Stimulated activated CD8-positive, alpha-beta memory T cell treated with anti-CD3 and anti-CD28 coated beads, Interleukin-7, amount 100 ng/mL, for 4 hours (primary cell): Measurements from ENCODE around the gene GAS6.
"Not testable (repeated sequence)": the region's sequence is repeated elsewhere in the genome, so short reads cannot be mapped to it uniquely, and the experiment has no call there.

Experiments
- DNase-seq, 2 donors: peaks; one replicate each; pipeline ENCODE4 v3.0.0-alpha.2; 2020; ENCODE audit warnings: low read depth in 2 of 2

Gene GAS6

DNA sequence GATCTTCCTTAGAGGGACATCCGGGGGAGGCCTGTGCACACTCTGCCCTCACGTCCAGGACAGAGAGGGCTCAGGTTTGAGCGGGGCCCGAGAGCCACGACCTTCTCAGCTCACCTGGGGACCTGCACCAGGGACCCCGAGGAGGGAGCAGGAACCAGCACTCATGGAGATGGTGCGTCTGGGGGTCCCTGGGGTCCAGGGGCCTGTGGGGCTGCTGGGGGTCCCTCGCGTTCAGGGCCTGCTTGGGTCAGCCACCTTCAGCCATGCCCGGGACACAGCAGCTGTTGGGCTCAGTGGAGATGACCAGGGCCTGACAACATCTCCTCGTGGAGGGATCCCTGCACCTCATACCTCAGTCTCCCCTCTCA is 57.8 kb downstream of the GAS6 start:
- no peak for DNase-seq

DNA sequence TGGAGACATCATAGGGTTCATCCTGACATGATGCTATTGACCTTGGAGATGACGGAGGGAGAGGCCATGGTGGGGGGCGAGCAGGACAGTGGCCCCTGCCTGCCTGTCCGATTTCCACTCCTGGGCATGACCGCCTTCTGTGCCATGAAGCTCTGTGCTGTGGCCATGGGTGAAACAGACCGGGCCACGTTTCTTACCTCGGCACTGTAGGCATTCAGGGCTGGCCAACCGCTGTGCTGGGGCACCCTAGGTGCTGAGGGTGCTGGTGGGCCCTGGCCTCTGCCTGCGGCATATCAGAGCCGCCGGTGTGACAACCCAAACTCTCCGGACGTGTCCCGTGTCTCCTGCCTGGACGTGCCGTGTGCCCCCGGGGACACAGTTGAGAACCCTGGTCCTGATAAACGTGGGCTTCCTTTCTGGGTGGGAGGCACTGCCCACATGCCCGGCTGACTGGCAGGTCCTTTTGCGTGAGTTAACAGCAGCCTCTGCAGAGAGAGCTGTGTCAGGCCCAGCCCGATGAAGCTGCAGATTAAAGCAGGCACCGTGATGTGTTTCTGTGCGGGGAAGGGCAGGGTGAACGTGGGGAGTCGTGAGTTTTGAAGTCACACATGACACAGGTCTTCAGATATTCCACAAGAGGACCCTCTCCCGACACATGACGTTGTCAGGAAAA is 58.3 kb downstream of the GAS6 start:
- no peak for DNase-seq

DNA sequence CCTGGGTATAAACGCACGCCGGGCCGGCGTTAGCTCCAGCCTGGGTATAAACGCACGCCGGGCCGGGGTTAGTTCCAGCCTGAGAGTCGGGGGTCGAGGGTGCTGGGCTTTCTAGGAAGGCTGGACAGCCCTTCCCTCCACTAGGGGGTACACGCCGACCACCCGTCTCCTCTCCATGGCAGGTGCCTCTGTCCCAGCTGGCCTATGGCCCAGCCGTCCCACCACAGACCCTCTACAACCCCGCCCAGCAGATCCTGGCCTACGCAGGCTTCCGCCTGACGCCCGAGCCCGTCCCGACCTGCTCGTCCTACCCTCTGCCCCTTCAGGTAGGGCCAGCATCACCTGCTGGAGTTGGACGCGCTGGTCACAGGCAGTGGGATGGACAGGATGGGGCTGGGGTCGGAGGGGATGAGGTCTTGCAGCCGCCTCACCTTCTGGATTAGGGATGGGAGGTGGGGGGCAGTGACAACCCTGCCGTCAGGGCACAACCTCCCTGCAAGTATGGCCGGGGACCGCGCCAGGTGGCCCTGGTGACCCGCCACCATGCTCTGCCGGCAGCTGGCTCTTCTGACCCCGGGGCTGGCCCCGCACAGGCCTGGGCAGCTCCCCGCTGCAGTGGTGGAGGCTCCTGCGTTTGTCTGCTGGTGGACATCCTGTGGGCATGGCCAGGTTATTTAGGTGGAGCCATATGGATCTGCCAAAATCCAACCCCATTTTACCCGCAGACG is 59.0 kb downstream of the GAS6 start:
- DNase-seq: no peak

DNA sequence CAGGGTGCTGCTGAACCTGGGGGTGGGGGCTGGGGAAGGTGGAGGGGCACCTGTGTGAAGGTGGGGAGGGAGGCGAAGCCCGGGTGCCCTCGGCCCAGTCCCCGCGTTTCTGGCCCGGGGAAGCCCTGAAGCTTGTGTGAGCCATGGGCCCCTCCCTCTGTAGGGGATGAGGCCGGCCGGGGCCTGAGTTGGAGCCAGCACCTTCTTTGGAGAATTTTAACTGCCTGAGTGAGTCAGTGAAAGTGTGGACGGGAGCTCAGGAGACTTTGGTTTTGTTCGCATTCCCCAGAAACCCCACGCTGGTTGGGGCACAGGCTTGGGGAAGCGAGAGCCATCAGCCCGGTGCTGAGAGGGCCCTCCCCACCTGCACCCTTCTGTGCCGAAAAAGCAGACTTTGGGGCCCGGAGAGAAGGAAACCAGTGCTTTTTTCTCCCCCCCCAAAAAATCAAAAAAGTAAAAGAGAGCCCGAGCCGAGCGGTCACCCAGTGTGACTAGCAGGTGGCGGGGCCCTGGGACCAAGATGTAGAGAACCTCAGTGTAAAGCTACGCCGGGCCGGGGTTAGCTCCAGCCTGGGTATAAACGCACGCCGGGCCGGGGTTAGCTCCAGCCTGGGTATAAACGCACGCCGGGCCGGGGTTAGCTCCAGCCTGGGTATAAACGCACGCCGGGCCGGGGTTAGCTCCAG is 59.7 kb downstream of the GAS6 start:
- no peak for DNase-seq

DNA sequence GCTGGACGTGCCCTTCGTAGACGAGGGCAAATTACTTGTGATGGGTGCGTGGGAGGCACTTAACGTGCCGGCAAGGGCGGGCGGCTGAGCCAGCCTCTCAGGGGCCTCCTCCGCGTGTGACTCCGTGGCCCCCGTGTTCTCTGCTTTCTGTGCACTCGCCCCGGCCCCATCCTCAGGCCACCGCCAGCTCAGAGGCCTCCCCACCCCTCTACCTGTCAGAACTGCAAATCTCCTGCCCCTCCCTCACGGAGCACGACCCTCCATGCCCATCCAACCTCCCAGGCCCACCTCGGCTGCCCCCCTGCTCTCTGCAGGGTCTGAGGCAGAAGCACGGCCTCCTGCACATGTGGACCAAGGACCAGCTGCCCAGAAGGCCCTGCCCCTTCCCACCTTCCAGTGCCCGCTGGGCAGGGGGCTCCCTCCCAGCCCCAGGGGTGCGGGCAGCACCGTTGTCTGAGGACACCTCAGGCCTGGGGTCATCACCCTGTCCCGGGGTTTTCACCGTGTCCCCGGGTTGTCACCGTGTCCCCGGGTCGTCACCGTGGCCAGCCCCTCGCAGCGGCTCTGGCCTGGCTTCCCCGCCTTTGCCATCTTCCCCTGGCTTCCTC is 60.4 kb downstream of the GAS6 start:
- DNase-seq: no peak

DNA sequence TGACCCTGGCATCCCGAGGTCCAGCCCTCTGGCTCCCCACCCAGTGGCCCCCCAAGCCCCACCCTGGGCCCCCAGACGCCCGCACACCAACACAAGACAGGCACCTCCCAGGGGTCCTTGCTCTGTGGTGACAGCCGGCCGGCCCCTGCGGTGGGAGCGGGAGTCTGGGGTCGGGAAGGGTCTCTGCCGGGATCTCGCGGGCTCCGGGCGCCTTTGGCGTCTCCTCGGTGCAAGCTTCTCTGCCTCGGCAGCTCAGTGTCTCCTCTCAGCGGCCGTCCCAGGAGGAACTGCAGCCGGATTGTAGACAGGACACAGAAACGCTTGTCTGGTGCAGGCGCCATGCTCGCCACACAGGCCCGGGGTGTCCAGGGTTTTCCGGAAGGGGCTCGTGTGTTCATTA is 61.1 kb downstream of the GAS6 start:
- DNase-seq: no peak

DNA sequence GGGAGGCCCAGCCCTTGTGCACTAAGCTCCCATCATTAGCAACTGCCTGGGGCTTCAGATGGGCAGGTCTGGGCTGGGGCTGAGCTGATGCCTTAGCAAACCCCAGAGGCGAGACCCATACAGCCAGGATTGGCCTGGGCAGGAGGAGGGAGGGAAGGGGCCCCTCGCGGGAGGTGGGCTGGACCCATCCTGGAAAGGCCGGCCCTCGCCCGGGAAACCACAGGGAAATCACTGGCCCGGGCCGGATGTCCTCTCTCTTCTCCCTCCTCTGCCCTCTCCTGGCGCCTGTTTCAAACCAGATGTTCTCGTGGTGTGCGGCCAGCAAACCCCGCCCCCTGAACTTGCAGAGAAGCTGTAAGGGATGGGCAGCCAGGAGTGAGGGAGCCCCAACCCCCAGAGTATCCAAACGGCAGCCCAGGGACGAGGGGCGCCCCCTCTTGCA is 61.8 kb downstream of the GAS6 start:
- no peak for DNase-seq

DNA sequence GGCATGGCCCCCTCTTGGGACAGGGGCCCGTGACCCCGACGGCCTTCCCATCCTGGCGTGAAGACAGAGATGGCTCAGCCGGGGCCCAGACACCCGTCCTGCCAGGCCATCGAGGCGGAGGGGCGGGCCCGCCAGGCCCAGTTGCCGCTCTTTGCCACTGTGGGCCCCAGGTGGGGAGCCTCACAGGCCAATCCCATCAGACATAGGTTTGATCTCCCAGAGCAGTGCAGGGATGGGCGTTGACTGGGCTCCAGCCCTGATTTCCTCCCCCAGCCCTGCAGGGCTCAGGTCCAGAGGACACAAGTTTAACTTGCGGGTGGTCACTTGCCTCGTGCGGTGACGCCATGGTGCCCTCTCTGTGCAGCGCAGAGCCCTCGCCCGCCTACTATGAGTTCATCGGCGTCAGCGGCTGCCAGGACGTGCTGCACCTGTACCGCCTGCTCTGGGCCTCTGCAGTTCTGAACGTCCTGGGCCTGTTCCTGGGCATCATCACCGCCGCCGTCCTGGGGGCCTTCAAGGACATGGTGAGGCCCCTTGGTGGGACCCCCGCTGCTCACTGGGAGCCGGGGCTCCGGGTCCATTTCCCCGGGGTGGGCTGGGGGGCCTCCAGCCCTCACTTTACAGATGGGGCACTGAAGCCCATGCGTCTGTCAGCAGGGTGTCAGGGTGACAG is 62.5 kb downstream of the GAS6 start:
- DNase-seq: no peak

DNA sequence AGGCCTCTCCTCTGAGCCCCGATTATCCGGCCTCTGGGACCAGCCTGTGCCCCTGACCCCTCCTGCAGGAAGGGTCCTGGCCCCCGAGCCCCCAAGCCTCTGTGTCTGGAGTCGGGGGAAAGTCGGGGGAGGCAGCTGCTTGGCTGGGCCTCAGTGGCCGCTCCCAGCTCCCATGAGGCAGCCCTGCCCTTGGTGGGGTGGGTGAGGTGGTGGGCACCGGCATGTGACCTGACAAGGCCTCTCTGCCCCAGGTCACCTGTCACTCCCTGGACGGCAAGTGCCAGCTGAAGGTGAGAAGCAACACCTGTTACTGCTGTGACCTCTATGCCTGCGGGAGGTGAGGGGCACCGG is 63.3 kb downstream of the GAS6 start:
- no peak for DNase-seq

DNA sequence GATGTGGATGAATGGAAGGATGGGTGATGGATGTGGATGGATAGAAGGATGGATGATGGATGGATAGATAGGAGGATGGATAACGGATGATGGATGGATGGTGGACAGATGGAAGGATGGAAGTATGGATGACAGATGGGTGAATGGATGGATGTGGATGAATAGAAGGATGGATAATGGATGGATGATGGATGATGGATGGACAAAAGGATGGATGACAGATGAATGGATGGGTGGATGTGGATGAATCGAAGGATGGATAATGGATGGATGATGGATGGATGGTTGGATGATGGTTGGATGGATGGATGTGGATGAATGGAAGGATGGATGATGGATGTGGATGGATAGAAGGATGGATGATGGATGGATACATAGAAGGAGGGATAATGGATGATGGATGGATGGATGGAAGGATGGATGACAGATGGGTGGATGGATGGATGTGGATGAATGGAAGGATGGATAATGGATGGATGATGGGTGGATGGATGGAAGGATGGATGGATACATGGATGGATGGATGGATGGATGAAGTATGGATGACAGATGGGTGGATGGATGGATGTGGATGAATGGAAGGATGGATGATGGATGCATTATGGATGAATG is 65.6 kb downstream of the GAS6 start:
- no peak for DNase-seq

DNA sequence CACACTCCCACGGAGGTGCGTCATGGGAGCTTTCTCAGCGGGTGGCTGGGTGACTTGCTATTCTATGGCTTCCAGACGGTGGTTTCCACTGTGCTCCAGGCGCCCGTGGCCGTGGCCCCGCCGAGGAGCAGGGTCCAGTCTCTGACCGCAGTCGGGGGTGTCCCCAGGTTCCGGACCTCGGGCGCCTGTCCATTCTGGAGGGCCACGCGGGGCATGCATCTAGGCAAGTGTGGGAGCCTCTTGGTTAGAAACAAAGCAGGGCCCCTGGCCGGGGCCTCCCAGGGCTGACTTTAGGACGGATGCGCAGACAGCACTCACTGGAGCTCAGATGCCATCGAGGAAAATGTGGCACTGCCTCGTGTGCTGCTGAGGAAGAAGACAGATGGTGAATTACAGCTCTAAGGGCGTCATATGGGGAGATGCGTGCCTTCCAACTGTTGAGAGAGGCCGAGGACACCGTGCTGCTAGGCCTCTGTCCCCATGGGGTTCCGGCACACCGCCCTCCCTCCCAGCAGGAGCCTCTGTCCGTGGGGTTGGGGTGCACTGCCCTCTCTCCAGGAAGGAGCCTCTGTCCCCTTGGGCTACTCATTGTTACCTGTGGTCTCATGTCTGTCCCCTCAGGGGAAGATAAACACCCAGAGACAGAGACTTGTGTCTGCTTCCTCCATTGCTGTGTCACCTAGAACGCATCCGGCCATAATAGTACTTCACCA is 66.8 kb downstream of the GAS6 start:
- DNase-seq: no peak

DNA sequence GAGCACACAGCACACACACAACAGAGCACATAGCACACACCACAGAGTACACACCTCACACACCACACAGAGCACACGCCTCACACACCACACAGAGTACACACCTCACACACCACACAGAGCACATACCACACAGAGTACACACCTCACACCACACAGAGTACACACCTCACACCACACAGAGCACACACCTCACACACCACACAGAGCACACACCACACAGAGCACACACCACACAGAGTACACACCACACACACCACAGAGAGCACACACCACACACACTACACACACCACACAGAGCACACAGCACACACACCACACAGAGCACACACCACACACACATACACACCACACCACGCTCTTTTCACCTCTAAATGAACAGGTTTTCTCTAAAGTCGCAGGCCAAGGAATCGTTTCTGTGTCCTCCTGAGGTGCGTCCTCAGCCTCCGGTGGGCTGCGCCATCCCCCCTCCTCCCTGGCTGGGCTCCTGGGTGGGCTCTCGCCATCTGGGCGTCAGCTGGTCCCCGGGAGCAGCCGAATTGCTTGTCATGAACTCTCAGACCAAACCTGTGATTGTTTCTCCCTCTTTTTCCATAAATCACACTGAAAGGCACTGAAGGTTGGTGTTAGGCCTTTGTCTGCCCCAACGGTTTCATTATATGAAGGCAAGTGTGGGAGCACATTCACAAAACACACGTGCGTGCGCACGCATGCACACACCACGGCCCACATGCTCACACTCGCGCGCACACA is 67.5 kb downstream of the GAS6 start:
- DNase-seq: no peak

DNA sequence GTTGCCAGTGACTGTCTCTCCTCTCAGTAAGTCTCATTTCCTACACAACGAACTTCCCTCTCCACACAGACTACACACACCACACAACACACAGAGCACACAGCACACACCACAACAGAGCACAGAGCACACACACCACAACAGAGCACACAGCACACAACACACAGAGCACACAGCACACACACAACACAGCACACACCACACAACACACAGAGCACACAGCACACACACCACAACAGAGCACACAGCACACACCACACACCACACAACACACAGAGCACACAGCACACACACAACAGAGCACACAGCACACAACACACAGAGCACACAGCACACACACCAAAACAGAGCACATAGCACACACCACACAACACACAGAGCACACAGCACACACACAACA is 68.5 kb downstream of the GAS6 start:
- DNase-seq: not testable (repeated sequence)

DNA sequence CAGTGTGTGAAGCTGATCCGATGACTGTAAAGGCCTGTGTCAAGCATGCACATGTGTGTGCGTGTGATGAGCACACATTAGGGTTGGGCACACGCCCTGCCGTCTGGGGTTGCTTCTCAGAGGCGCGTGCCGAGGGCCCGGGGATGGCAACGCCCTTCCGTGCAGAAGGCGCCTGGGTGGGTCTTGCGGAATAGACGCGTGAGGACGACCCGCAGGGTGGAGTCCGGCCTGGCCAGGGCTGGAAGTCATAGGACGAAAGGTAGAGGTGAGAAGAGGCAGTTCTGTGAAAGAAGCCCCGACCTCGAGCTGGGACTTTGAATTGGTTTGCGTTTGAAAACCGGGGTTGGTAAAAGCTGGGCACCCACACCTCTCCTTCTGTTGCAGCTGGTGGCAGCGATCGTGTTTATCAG is 69.1 kb downstream of the GAS6 start:
- DNase-seq: no peak

DNA sequence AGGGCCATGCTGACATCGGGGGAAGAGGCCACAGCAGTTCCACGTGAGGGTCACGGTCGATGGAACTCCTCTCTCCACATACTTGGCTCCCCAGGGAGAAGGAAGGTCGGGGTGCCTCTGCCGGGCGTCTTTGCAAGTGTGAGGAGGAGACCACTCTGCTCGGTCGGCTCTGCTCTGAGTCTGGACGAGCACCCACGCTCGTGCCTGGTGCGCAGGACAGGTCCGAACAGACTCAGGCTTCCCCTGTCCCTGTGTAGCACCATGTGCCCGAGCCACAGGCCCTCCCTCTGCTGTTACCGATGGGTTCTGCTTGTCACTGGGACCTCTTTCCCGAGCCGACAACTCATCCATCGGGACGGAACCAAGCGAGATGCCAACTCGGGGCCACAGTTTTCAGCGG is 69.8 kb downstream of the GAS6 start:
- DNase-seq: no peak

DNA sequence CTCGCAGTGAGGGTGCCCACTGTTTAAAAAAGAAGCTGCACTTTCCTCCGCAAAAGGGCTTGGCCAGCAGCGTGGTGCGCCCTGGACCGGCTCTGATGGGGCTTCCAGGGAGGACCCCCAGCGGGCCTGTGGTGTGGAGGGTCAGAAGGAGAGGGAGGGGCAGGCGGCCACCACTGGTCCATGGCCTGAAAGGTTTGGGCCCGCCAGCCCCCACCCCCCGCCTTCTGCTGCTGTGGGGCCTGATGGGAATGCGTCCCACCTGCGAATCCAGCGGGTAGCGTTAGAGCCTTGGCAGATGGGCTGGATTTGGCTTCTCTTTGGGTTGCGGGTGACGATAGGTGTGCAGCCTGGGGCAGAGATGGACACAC is 70.2 kb downstream of the GAS6 start:
- no peak for DNase-seq

DNA sequence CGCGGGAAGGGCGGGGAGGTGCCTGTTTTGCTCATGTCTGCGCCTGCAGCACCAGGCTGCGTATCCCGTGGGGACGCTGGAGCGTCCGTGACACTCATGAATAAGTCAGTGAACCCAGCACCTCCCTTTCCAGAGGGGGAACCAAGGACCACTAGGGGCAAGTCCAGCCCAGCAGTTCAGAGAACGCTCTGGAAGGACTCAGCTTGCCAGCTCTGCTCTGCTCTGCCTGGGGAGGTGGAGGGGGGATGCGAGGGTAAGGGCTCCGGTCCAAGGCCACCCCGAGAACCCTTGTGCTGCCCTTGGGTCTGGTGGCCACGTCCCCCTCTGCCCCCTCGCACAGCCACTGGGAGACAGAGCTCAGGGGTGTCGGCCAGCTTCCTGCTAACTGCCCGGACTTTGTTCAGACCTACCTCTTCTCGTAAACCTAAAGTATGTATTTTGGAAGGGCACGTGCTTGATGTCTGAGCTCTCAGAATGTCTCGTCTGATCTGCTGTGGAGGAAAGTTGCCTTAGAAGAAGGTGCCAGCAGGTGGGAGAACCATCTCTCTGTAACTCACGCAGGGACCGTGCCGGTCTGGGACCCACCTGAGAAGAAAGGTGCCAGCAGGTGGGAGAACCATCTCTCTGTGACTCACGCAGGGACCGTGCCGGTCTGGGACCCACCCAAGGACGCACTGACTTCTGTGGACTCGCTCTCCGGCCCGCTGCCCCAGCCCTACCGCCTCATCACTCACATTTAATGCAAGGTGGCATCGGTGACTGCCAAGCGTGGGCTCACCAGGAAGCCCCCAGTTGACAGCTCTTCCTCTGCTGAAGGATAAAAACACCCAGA is 70.8 kb downstream of the GAS6 start:
- no peak for DNase-seq

DNA sequence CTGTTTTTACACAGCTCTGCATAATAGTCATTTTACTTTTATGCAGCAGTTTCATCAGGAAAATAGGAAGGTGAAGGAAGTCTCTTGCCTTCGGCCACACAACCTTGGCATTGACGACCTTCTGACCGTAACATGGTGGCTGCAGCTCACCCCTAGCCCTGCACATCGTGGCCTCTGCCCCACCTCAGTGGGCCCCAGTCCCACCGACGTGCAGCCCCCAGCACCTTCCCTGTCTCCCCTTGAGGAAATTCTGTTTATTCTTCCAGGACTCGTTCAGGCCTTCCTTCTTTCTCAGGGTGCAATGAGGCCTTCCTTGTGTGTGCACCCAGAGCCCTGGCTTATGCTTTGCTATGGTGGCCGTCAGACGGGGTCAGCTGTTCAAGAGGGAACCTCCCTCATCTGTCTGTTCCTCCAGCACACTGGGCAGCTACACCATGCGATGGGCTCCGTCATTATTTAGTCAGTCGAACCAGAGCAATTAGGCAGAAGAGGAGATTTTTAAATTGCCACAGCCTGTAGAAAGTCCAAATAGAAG is 71.6 kb downstream of the GAS6 start:
- no peak for DNase-seq

DNA sequence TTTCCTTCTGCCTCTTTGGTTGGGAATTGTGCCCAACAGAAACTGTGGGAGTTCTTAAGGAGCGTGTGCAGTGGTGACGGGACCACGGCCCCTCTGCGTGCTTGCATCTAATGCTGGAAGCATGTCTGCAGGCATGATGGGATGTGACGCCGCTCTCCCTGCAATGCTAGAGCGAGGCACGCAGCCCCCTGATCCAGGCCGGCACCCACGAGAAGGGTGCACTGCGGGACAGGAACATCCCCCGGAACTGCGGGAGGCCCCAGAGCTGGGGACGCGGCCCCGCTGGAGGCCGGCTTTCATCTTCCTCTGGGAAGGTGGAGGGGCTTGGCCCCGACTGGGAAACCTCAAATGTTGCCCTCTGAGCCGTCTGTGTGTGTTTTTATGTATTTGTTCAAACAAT is 72.1 kb downstream of the GAS6 start:
- DNase-seq: no peak
